IMR-90 (cell line): ENCODE data around the gene ATXN10. TPM values are rescaled to one million over a fixed set of nuclear protein-coding genes. Genes with fewer than 3 reads are reported as not detected.
A peak's percentile ranks its signal among the peaks of the same experiment; 100 is the strongest.

Experiments used
- ATAC-seq: fragments of 200-7000 bp; cut with Tn5 transposase; 2 replicates; pipeline ENCODE4 v1.9.1; 2020; ENCODE audit warnings: low read depth, mild to moderate bottlenecking, moderate library complexity
- BruUV-seq: library from RNA; stranded (reverse); fragments of 400-500 nt; replicated peaks from 2 replicates; lab custom pipeline; 2021; lab: Mats Ljungman, UMichigan
- CTCF ChIA-PET: fragments of 300-600 bp; formaldehyde crosslinking; extraction: SDS; loops from one replicate; lab custom pipeline; 2021; ENCODE audit warnings: antibody characterized with exemption; lab: Yijun Ruan, JAX
- POLR2A ChIA-PET: fragments of 300-600 bp; sonication (Branson Sonifier 250); formaldehyde crosslinking; loops from one replicate; lab custom pipeline; 2022; ENCODE audit warnings: antibody characterized with exemption; ENCODE audit not compliant: unreplicated experiment; lab: Charles Lee
- DNase-seq: peaks from one replicate; pipeline ENCODE4 v3.0.0; 2013
- H2AFZ ChIP-seq: replicated peaks from 2 replicates; pipeline ENCODE3; 2013; ENCODE audit warnings: low read length, mild to moderate bottlenecking; ENCODE audit not compliant: poor library complexity
- H2AK5ac ChIP-seq: 2 replicates; pipeline ENCODE4 v1.6.1; 2013; ENCODE audit warnings: low read depth, low read length, inconsistent platforms
- H2AK9ac ChIP-seq: replicated peaks from 2 replicates; pipeline ENCODE3; 2013; ENCODE audit warnings: mild to moderate bottlenecking, low read depth, low read length, moderate library complexity; ENCODE audit not compliant: poor library complexity
- H2BK120ac ChIP-seq: 2 replicates; pipeline ENCODE4 v1.6.1; 2013; ENCODE audit warnings: low read depth, low read length, inconsistent platforms
- H2BK15ac ChIP-seq: 3 replicates; pipeline ENCODE4 v1.6.1; 2013; ENCODE audit warnings: low read depth, low read length, inconsistent platforms
- H2BK20ac ChIP-seq: 2 replicates; pipeline ENCODE4 v1.6.1; 2013; ENCODE audit warnings: low read depth, mild to moderate bottlenecking, inconsistent platforms, low read length, moderate library complexity
- H2BK5ac ChIP-seq: 2 replicates; pipeline ENCODE4 v1.6.1; 2013; ENCODE audit warnings: mild to moderate bottlenecking, low read depth, low read length, inconsistent platforms; ENCODE audit not compliant: poor library complexity, severe bottlenecking
- H3K14ac ChIP-seq: replicated peaks from 2 replicates; pipeline ENCODE4 v1.6.1; 2013; ENCODE audit warnings: low read depth, low read length, inconsistent platforms
- H3K18ac ChIP-seq: 2 replicates; pipeline ENCODE4 v1.6.1; 2013; ENCODE audit warnings: low read depth, low read length, control low read depth
- H3K23ac ChIP-seq: 2 replicates; pipeline ENCODE4 v1.6.1; 2013; ENCODE audit warnings: low read depth, low read length, inconsistent platforms
- H3K27ac ChIP-seq: 2 replicates; pipeline ENCODE4 v1.5.1; 2013; ENCODE audit warnings: mild to moderate bottlenecking, control low read depth, low read length; ENCODE audit not compliant: insufficient read depth
- H3K27me3 ChIP-seq: 2 replicates; pipeline ENCODE4 v1.6.1; 2013; ENCODE audit warnings: low read length; ENCODE audit not compliant: control insufficient read depth, insufficient read depth
- H3K36me3 ChIP-seq: 2 replicates; pipeline ENCODE4 v1.6.1; 2013; ENCODE audit warnings: low read length, mixed read lengths; ENCODE audit not compliant: control insufficient read depth, insufficient read depth
- H3K4ac ChIP-seq: 2 replicates; pipeline ENCODE4 v1.6.1; 2013; ENCODE audit warnings: low read depth, low read length, inconsistent platforms
- H3K4me1 ChIP-seq: 2 replicates; pipeline ENCODE4 v1.6.1; 2013; ENCODE audit warnings: low read length, mixed read lengths; ENCODE audit not compliant: control insufficient read depth, insufficient read depth
- H3K4me2 ChIP-seq: 2 replicates; pipeline ENCODE4 v1.6.1; 2013; ENCODE audit warnings: low read depth, mild to moderate bottlenecking, control low read depth, low read length, moderate library complexity
- H3K4me3 ChIP-seq: 2 replicates; pipeline ENCODE4 v1.5.1; 2013; ENCODE audit warnings: low read depth, mild to moderate bottlenecking, control low read depth, low read length, moderate library complexity; ENCODE audit not compliant: insufficient read depth
- H3K56ac ChIP-seq: 2 replicates; pipeline ENCODE4 v1.6.1; 2013; ENCODE audit warnings: low read length, inconsistent platforms; ENCODE audit not compliant: insufficient read depth; ENCODE audit errors: extremely low read depth
- H3K79me1 ChIP-seq, 2 experiments: 2 replicates each; pipeline ENCODE4 v1.6.1; 2013; ENCODE audit warnings: low read length in 2 of 2, inconsistent platforms in 1 of 2, low read depth in 1 of 2
- H3K9ac ChIP-seq: 2 replicates; pipeline ENCODE4 v1.6.1; 2013; ENCODE audit warnings: low read depth, low read length, control low read depth
- H3K9me1 ChIP-seq: 2 replicates; pipeline ENCODE4 v1.6.1; 2013; ENCODE audit warnings: low read length, inconsistent platforms; ENCODE audit not compliant: insufficient read depth
- H3K9me3 ChIP-seq: 2 replicates; pipeline ENCODE4 v1.6.1; 2013; ENCODE audit warnings: low read length; ENCODE audit not compliant: control insufficient read depth, insufficient read depth
- H4K20me1 ChIP-seq: 2 replicates; pipeline ENCODE4 v1.6.1; 2013; ENCODE audit warnings: low read length, inconsistent platforms; ENCODE audit not compliant: insufficient read depth
- H4K5ac ChIP-seq: 2 replicates; pipeline ENCODE4 v1.6.1; 2013; ENCODE audit warnings: mild to moderate bottlenecking, low read depth, low read length, control low read depth
- H4K8ac ChIP-seq, 2 experiments: 2 replicates each; pipeline ENCODE4 v1.6.1; 2013; ENCODE audit warnings: low read depth in 2 of 2, low read length in 2 of 2, control low read depth in 1 of 2, inconsistent platforms in 1 of 2
- H4K91ac ChIP-seq: 2 replicates; pipeline ENCODE4 v1.6.1; 2013; ENCODE audit warnings: low read depth, low read length, inconsistent platforms; ENCODE audit not compliant: insufficient read depth
- BHLHE40 ChIP-seq: fragments of 150-350 bp; IDR thresholded peaks from 2 replicates; pipeline ENCODE4 v1.6.1; 2016; ENCODE audit warnings: mild to moderate bottlenecking, low read depth, low read length
- CEBPB ChIP-seq: IDR thresholded peaks from 2 replicates; pipeline ENCODE4 v1.6.1; 2012; ENCODE audit warnings: low read depth, low read length, improper control_type of control experiment
- FOS ChIP-seq: fragments of 150-350 bp; IDR thresholded peaks from 2 replicates; pipeline ENCODE4 v1.6.1; 2016; ENCODE audit warnings: low read depth, low read length
- MAFK ChIP-seq: IDR thresholded peaks from 2 replicates; pipeline ENCODE4 v1.6.1; 2012; ENCODE audit warnings: low read depth, low read length, improper control_type of control experiment
- MXI1 ChIP-seq: IDR thresholded peaks from 2 replicates; pipeline ENCODE4 v1.6.1; 2012; ENCODE audit warnings: low read depth, mild to moderate bottlenecking, low read length, moderate library complexity, borderline replicate concordance
- RAD21 ChIP-seq: IDR thresholded peaks from 2 replicates; pipeline ENCODE4 v1.6.1; 2012; ENCODE audit warnings: low read length, improper control_type of control experiment
- RCOR1 ChIP-seq: IDR thresholded peaks from 2 replicates; pipeline ENCODE4 v1.6.1; 2012; ENCODE audit warnings: mild to moderate bottlenecking, low read length, improper control_type of control experiment; ENCODE audit not compliant: insufficient replicate concordance
- RFX5 ChIP-seq: IDR thresholded peaks from 2 replicates; pipeline ENCODE4 v1.8.0; 2012; ENCODE audit warnings: low read depth, mild to moderate bottlenecking, low read length, moderate library complexity
- SMC3 ChIP-seq: fragments of 150-350 bp; IDR thresholded peaks from 2 replicates; pipeline ENCODE4 v1.6.1; 2016; ENCODE audit warnings: low read depth, mild to moderate bottlenecking, antibody characterized with exemption, low read length, moderate library complexity
- USF2 ChIP-seq: fragments of 150-350 bp; IDR thresholded peaks from 2 replicates; pipeline ENCODE4 v1.6.1; 2017; ENCODE audit warnings: mild to moderate bottlenecking, antibody characterized with exemption, low read length, low read depth
- WGBS, 2 experiments: methylation state at CpG; one replicate each; pipeline versions ENCODE4 v1.1.5 to v1.1.7; 2013; ENCODE audit warnings: missing lambda C conversion rate in 2 of 2; ENCODE audit not compliant: insufficient read length in 1 of 2; ENCODE audit errors: extremely low coverage in 2 of 2; 5-methylcytosine and 5-hydroxymethylcytosine counted together
- dilution Hi-C: fragments of 300-500 bp; cut with HindIII; formaldehyde crosslinking; loops from one replicate; pipeline ENCODE4 v1.14.3; 2018; ENCODE audit warnings: low sequenced_read_pairs; ENCODE audit not compliant: unreplicated experiment
- in situ Hi-C: fragments of 300-500 bp; cut with MboI; formaldehyde crosslinking; loops from 3 replicates; pipeline ENCODE4 v1.14.3; 2019; ENCODE audit warnings: low sequenced_read_pairs, inconsistent platforms, mixed read lengths
- intact Hi-C: fragments of 100-400 bp; cut with micrococcal nuclease; formaldehyde crosslinking; loops from 2 replicates; pipeline ENCODE4 v1.10.0; 2022
- polyA plus RNA-seq, 3 experiments: library from polyadenylated mRNA; depleted of rRNA; stranded (reverse); fragments of >200 nt; gene quantifications; 2 replicates each; pipeline ENCODE4 v1.2.3, GENCODE V29; 2012; ENCODE audit warnings: low replicate concordance in 1 of 3
- total RNA-seq: library from RNA; depleted of rRNA; stranded (reverse); fragments of >200 nt; gene quantifications from 2 replicates; pipeline ENCODE4 v1.2.3, GENCODE V29; 2012
- TF ChIP-seq, protein P1 (sequence below): fragments of 150-350 bp; IDR thresholded peaks from 2 replicates; pipeline ENCODE4 v1.6.1; 2016; ENCODE audit warnings: low read depth, mild to moderate bottlenecking, low read length, moderate library complexity, borderline replicate concordance

ATXN10 gene
- total and polyA plus RNA-seq, 2 of the 4 experiments (the other 2 are of a cell fraction) = 116 to 231 TPM

DNA sequence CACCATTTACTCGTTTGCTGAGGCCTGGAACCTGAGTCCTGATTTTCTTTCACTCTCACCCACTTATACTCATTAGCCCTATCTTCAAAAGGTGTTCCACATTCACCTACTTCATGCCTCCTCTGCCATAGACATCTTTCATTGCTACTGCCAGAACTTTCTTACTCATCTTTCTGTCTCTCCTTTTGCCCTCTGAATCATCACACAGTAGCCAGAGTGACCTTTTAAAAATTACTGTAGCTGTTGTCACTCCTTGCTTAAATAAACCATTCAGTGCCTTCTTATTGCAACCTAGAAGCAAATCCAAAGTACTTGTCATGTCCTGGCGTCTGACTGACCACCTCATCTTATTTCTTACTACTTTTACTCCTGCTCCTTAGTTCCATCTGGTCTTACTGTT is 38.2 kb downstream of the ATXN10 start:
- no TSS peak for BruUV-seq
- peaks cover 58% of the 10 kb centered on the region for H4K20me1 ChIP-seq
- ATAC-seq = peak; percentile 75
- H3K9me1 ChIP-seq = peaks cover 28% of the 10 kb centered on the region
- no peak overlapping the region for H3K4me3 ChIP-seq
- H3K23ac ChIP-seq = peak overlapping the region; percentile 0; the same call in 1 of the 2 replicates
- intact Hi-C loops = no loop called here
- H3K4me1 ChIP-seq = peaks cover 17% of the 10 kb centered on the region
- no peak overlapping the region for H2AK9ac ChIP-seq
- no peak overlapping the region for H2AFZ ChIP-seq
- H2AK5ac ChIP-seq = no peak overlapping the region
- no peak overlapping the region for H3K27ac ChIP-seq
- H2BK15ac ChIP-seq = no peak overlapping the region
- no peak overlapping the region for H4K8ac ChIP-seq
- ChIA-PET CTCF (no interaction called here), POLR2A (interaction anchor here (1.7 kb wide), 1 partner anchor 39 kb away, joined by 9 read pairs; the partner anchor contains the start of gene ATXN10)
- no peak overlapping the region for H3K56ac ChIP-seq
- H3K4me2 ChIP-seq = peak overlapping the region; percentile 67; the same call in 1 of the 2 replicates
- DNase-seq = peak; percentile 82
- 0% methylated on average over 1 of the region's 2 CpGs; no CpG with 5 or more reads in 1 of the 2 experiments for whole genome bisulfite sequencing, 2 experiments
- peak overlapping the region; percentile 74 for H2BK5ac ChIP-seq
- no peaks in the 10 kb centered on the region for H3K9me3 ChIP-seq
- in situ Hi-C loops = no loop called here
- H3K14ac ChIP-seq = 0 out of 2 replicates have a peak overlapping the region, but pooled peaks have one; percentile 2
- H3K9ac ChIP-seq = no peak overlapping the region
- H3K18ac ChIP-seq = peak overlapping the region; percentile 13; the same call in 1 of the 2 replicates
- H3K36me3 ChIP-seq = peaks cover 15% of the 10 kb centered on the region
- TF ChIP-seq RCOR1 = peak; percentile 51
- TF ChIP-seq BHLHE40 = peak; percentile 13; the same call in 1 of the 2 replicates
- no peak for TF ChIP-seq RFX5
- TF ChIP-seq MAFK = peak; percentile 26; the same call in 1 of the 2 replicates
- TF ChIP-seq USF2 = no peak
- no peak for TF ChIP-seq MXI1
- TF ChIP-seq CEBPB = peak; percentile 77
- TF ChIP-seq RAD21 = no peak
- TF ChIP-seq, protein P1, sequence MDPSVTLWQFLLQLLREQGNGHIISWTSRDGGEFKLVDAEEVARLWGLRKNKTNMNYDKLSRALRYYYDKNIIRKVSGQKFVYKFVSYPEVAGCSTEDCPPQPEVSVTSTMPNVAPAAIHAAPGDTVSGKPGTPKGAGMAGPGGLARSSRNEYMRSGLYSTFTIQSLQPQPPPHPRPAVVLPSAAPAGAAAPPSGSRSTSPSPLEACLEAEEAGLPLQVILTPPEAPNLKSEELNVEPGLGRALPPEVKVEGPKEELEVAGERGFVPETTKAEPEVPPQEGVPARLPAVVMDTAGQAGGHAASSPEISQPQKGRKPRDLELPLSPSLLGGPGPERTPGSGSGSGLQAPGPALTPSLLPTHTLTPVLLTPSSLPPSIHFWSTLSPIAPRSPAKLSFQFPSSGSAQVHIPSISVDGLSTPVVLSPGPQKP = no peak
- peak; percentile 78 for TF ChIP-seq FOS
- no peak for TF ChIP-seq SMC3
- no peak overlapping the region for H4K5ac ChIP-seq
- H3K79me1 ChIP-seq = peaks cover 36 to 79% of the 10 kb centered on the region in 2 experiments
- H2BK120ac ChIP-seq = no peak overlapping the region
- no peak overlapping the region; the same call in 1 of the 2 replicates for H2BK20ac ChIP-seq
- dilution Hi-C loops = no loop called here
- H4K91ac ChIP-seq = no peak overlapping the region
- no peak overlapping the region for H3K4ac ChIP-seq
- no peaks in the 10 kb centered on the region for H3K27me3 ChIP-seq
